HG03097 (cell line): ENCODE results near the gene TSC1.
"Not testable (repeated sequence)": the region's sequence is repeated elsewhere in the genome, so short reads cannot be mapped to it uniquely, and the experiment has no call there.

Source experiments
- ATAC-seq: cut with Tn5 transposase; IDR thresholded peaks from one replicate; pipeline ENCODE4 v1.9.1; 2021; ENCODE audit not compliant: unreplicated experiment, low FRiP score

Gene TSC1

GRCh38 chr9:132944294-132945185, at the start of gene TSC1:
TSS of gene TSC1 (minus strand) at chr9:132944616. CDS start at chr9:132928872, 15,744 bp downstream.
- peak; percentile 68 for ATAC-seq

- no peak for ATAC-seq
Measured at GRCh38 chr9:132993511-132993939, 49.1 kb upstream of the TSC1 start.

- ATAC-seq: no peak
Measured at GRCh38 chr9:132991351-132992300, 47.2 kb upstream of the TSC1 start.

- ATAC-seq: no peak
Measured at GRCh38 chr9:132990781-132991180, 46.4 kb upstream of the TSC1 start.

- not testable (repeated sequence) for ATAC-seq
Measured at GRCh38 chr9:132989998-132990557, 45.7 kb upstream of the TSC1 start.

GRCh38 chr9:132989414-132989996, 45.1 kb upstream of the TSC1 start:
- ATAC-seq: no peak

- ATAC-seq: no peak
Measured at GRCh38 chr9:132989014-132989310, 44.5 kb upstream of the TSC1 start.

- no peak for ATAC-seq
Measured at GRCh38 chr9:132988244-132989013, 44.0 kb upstream of the TSC1 start.

GRCh38 chr9:132986640-132987620, 42.5 kb upstream of the TSC1 start:
- ATAC-seq: no peak

- no peak for ATAC-seq
Measured at GRCh38 chr9:132986114-132986513, 41.7 kb upstream of the TSC1 start.

GRCh38 chr9:132985489-132985888, 41.1 kb upstream of the TSC1 start:
- ATAC-seq: no peak

GRCh38 chr9:132985071-132985350, 40.6 kb upstream of the TSC1 start:
- no peak for ATAC-seq

GRCh38 chr9:132984202-132985070, 40.0 kb upstream of the TSC1 start:
- no peak for ATAC-seq

- no peak for ATAC-seq
Measured at GRCh38 chr9:132983491-132984201, 39.2 kb upstream of the TSC1 start.

- ATAC-seq: no peak
Measured at GRCh38 chr9:132982458-132982857, 38.0 kb upstream of the TSC1 start.

GRCh38 chr9:132980157-132980556, 35.7 kb upstream of the TSC1 start:
- ATAC-seq: no peak

GRCh38 chr9:132978451-132979131, 34.2 kb upstream of the TSC1 start, which contains the start of gene GFI1B:
TSS of gene GFI1B (plus strand) at chr9:132978694. CDS start at chr9:132986679, 7,985 bp downstream.
- no peak for ATAC-seq
